ENCODE data around the gene FLYWCH2. TPM values are rescaled to one million over a fixed set of nuclear protein-coding genes. Genes with fewer than 3 reads are reported as not detected.

Gene FLYWCH2
- total and polyA plus RNA-seq, 2 of the 13 experiments (the other 11 are each of a cell fraction or from before 2014, with no cell fraction given), result 16.9 to 19.8 TPM

GRCh38 chr16:2905241-2905987, 22.4 kb downstream of the FLYWCH2 start (continued):
- TF ChIP-seq EZH2 (conservative IDR thresholded peaks at IDR 0.05; ENCODE audit: low read depth, low read length) (no peak), E2F2 (CRISPR knock-in tag; IDR thresholded peaks at IDR 0.05; ENCODE audit: borderline replicate concordance) (0 out of 2 replicates have a peak, but pooled peaks have one; percentile 43), ZNF142 (CRISPR knock-in tag; IDR thresholded peaks at IDR 0.05) (0 out of 2 replicates have a peak, but pooled peaks have one; percentile 65), KMT2B (CRISPR knock-in tag; IDR thresholded peaks at IDR 0.05) (peak; percentile 25; the same call in 1 of the 2 replicates), FIP1L1 (IDR thresholded peaks at IDR 0.05; ENCODE audit: borderline replicate concordance, insufficient read depth, low read depth, low read length) (no peak), ZSCAN25 (CRISPR knock-in tag; IDR thresholded peaks at IDR 0.05) (no peak), ZMYM4 (CRISPR knock-in tag; IDR thresholded peaks at IDR 0.05) (peak; percentile 54; the same call in 1 of the 2 replicates), DRAP1 (CRISPR knock-in tag; IDR thresholded peaks at IDR 0.05) (peak; percentile 99), MXD3 (CRISPR knock-in tag; IDR thresholded peaks at IDR 0.05) (0 out of 2 replicates have a peak, but pooled peaks have one; percentile 38), TCF12 (IDR thresholded peaks at IDR 0.05) (no peak), TCF12 (CRISPR knock-in tag; IDR thresholded peaks at IDR 0.05) (no peak), CCDC6 (CRISPR knock-in tag; IDR thresholded peaks at IDR 0.05) (no peak; the same call in 1 of the 2 replicates), SUZ12 (IDR thresholded peaks at IDR 0.05; ENCODE audit: low read depth, low read length) (no peak), NFRKB (IDR thresholded peaks at IDR 0.05) (no peak), GPN1 (CRISPR knock-in tag; IDR thresholded peaks at IDR 0.05; ENCODE audit: borderline replicate concordance) (no peak), ATF2 (CRISPR knock-in tag; IDR thresholded peaks at IDR 0.05) (peak; percentile 74; the same call in 1 of the 2 replicates)
- TF ChIP-seq, protein P1, sequence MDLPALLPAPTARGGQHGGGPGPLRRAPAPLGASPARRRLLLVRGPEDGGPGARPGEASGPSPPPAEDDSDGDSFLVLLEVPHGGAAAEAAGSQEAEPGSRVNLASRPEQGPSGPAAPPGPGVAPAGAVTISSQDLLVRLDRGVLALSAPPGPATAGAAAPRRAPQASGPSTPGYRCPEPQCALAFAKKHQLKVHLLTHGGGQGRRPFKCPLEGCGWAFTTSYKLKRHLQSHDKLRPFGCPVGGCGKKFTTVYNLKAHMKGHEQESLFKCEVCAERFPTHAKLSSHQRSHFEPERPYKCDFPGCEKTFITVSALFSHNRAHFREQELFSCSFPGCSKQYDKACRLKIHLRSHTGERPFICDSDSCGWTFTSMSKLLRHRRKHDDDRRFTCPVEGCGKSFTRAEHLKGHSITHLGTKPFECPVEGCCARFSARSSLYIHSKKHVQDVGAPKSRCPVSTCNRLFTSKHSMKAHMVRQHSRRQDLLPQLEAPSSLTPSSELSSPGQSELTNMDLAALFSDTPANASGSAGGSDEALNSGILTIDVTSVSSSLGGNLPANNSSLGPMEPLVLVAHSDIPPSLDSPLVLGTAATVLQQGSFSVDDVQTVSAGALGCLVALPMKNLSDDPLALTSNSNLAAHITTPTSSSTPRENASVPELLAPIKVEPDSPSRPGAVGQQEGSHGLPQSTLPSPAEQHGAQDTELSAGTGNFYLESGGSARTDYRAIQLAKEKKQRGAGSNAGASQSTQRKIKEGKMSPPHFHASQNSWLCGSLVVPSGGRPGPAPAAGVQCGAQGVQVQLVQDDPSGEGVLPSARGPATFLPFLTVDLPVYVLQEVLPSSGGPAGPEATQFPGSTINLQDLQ (CRISPR knock-in tag; IDR thresholded peaks at IDR 0.05), result 0 out of 2 replicates have a peak, but pooled peaks have one; percentile 42

Data from HepG2 (cell line).